HG03159 (cell line): ENCODE measurements around the gene IL27RA.

ENCODE experiments used
- ATAC-seq: cut with Tn5 transposase; IDR thresholded peaks from one replicate; pipeline ENCODE4 v1.9.1; 2021; ENCODE audit warnings: mild to moderate bottlenecking, moderate library complexity; ENCODE audit not compliant: unreplicated experiment

The IL27RA gene

DNA sequence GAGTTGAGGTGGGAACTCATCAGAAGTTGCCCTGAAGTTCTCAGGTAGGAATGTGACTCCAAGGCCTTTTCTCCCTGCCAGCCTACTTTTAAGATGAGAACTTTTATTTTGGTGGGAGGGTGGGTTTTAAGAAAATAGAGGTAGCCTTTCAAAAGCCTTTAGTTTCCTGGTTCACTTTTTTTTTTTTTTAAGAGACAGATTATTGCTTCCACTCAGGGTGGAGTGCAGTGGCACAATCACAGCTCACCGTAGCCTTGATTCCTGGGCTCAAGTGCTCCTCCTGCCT, 51.1 kb downstream of the IL27RA start:
- no peak for ATAC-seq

DNA sequence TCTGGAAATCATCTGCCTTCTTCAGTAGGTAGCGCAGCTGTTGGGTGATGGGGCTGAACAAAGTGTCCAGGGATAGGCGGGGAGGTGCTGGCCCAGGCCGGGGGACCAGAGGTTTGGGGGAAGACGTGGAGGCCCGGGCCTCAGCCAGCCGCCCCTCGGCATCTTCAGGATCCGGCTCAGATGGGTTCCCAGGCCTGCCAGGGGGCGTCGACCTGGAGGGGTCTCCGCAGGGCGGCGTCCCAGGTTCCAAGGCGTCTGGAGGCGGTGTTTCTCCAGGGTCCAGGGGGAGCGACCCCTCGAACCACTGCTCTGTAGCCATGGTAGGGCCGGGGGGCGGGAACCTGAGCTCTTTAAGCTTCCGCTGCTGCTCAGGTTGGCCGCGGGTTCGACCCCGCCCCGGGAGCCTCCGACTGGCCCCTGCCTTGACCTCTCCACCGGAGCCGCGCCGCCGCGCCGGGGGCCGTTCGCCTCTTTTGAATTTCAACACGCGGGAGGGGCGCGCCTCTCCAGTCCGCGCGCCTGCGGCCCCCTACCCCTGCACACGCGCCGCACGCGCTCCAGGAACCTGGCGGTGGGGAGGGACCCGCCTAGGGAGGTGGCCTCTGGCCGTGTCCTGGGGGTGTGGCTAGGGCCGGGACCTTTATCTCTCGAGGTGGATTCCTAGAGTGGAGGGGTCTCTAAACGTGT, 53.9 kb downstream of the IL27RA start, which contains the start of gene C19orf67:
Gene C19orf67 (minus strand): TSS at position 475 of the 687 bp plus-strand sequence. CDS start 156 bp downstream, at position 319.
- no peak for ATAC-seq

DNA sequence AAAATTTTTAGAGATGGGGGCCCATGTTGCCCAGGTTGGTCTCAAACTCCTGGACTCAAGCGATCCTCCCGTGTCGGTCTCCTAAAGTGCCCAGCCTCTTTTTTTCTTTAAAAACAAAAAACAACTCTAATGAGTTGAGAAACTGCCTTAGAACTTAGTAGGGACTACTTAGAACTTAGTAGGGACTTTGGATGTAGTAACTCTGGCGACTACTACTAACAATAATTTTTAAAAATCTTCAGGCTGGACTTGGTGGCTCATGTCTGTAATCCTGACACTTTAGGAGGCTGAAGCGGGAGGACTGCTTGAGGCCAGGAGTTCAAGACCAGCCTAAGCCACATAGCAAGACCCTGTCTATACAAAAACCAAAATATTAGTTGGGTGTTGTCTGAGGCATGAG, 54.5 kb downstream of the IL27RA start:
- ATAC-seq: no peak

DNA sequence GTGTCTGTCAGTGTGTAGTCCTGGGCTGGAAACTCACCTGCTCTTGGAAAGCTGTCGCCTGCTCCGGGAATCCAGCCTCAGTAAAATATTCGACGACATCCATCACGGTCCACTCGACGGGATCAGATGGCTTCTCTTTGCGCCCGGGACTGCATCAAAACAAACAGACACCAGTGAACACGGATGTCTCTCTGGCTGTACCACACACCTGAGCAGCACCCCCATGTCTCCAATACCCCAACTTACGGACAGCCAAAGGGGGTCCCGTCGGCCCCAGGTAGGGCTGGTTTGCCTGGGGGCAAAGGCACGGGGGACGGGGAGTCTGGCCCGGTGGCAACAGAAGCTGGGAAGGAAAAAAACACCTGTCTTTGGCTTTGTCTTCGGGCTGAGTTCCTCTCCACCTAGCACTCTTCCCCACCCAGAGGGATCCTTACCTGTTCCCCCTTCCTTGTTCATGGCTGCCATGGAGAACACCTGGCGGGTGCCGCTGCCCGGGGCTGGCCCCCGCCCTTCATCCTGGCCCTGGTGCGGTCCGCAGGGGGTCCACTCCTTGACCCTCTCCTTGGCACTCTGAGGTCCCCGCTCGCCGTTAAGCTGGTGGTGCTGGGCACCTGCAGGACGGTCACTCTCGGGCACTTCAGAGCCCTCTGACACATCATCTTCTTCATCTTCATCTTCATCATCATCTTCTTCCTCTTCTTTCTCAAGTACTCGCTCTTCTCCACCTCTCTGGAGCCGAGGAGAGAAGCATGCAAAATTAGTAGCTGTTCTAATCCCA, 57.3 kb downstream of the IL27RA start:
- ATAC-seq: no peak

DNA sequence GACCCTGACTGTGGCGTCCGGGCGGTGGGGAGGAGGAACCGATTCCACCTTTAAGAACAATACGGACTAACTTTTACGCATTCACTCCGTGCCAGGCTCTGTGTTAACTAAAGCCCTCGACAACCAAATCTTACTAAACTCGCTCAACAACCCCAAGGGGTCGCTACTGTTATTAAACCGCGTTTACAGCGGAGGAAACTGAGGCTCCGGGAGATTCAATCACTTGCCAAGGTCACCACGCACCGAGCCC, 57.8 kb downstream of the IL27RA start:
- ATAC-seq: no peak

DNA sequence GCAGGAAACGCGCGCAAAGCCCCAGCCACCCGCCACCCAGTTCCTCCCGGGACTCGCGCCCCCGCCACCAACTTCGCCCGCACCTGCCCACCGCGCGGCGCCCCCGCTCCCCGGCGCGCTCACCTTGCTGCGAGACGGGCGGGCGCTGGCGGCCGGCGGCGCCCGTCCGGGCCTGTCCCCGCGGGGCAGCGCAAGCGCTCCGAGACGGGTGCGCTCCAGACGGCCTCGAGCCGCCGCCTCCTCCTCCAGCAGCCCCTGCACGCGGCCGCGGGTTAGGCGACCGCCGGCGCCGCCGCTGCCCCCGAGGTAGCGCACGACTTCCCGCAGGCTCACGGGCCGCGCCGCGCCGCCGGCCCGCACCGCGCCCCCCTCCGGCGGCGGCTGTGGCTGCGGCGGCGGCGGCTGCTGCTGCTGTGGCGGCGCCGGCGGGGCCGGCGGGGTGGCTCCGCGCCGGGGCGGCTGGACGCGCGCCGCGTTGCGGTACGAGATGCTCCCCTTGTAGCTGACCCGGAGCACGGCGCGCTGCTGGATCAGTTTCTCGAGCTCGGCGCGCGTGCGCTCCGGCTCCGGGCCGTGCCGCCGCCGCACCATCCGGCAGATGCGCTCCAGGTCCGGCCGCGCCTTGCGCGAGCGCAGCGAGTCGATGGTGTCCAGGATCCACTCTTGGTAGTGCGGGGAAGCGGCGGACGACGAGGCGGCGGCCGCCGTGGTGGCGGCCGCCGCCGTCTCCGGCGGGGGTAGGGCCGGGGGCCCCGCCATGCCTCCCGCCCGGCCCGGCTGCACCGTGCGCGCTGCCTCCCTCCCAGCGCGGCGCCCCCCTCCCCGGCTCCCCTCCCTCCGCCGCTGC, 58.3 kb downstream of the IL27RA start:
- ATAC-seq: peak; percentile 17

DNA sequence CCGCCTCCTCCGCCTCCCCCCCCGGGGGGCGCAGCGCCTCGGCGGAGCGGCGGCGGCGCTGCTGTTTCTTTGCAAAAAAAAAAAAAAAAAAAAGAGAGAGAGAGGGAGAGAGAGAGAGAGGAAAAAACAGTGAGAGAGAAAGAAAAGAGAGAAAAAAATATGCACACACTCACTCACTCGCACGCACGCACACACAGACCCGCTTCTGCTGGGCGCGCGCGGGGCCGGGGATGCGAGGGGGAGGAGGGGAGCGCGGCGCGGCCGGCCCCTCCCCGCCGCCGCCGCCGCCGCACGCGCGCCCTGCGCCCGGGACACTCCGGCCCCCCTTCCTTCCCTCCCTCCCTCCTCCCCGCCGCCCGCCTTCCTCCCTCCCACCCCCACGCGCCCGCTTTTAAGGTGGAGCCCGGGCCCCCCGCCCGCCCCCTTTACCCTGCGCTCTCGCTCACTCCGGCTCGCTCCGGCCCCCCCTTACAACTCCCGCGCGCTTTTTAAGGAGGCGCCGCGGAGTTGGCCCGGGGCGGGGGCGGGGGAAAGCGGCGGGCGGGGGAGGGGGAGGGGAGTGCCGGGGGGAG, 59.0 kb downstream of the IL27RA start, which contains the start of gene SAMD1:
Gene SAMD1 (minus strand): TSS at position 243 of the 572 bp plus-strand sequence.
- peak; percentile 40 for ATAC-seq

DNA sequence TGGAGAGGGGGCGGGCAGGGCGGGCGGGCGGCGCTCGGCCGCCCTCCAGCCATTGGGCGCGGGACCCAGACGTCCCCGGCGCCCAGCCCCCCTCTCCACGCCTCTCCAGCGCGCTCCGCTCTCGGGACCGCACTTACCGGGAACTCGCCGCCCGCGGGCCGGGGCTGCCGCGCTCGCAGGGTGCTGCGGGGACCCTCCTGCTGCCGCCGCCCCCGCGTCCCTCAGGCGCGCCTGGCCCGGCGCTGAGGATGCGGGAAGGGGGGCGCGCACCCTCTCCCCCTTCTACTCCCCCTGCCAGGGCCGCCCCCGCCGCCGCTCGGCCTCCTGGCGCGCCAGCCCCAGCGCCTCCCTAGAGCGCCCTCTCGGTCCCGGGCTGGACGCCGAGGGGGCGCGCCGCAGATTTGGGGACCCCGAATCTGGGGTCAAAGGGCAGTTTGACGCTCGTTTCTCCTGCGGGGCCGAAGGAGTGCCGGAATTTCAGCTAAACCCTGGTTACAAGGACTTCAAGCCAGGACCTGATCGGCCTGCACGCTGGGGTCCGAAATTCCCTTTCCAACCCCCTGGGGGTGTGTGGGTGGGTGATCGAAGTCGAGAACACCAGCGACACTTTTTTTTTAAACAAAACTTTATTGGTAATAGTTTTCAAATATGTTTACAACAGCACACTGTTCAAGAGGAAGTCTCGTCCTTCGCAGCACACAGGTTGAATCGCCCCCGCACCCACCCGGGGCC, 59.7 kb downstream of the IL27RA start:
- peak; percentile 47 for ATAC-seq

DNA sequence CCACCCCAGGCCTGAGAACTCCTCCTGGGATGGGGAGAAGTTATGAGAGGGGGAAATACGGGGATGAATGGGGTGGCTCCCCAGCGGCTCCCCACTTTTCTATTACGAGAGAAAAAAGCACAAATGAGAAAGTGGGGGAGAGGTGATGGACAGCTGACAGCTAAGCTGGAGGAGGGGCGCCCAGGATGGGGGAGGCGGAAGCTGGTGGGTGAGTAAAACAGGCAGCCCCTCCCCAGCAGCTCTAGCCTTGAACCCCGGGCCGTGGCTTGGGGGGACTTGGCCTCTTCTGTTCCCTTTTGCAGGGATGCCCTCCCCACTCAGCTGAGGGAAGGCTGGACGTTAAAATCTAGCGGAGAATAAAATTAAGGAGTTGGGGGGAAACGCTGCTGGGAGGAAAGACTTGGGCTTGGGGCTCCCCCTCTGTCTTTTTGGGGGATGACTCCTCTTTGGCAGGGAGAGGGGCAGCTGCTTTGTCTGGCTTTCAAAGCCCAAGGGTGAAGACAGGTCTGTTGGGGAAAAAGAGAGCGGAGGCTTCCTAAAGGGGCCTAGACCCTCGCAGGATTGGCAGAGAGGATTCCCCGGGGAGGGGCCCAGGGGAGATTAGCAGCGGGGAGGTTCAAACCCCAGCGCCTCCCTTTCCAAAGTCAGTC, 60.4 kb downstream of the IL27RA start:
- peak; percentile 5 for ATAC-seq

DNA sequence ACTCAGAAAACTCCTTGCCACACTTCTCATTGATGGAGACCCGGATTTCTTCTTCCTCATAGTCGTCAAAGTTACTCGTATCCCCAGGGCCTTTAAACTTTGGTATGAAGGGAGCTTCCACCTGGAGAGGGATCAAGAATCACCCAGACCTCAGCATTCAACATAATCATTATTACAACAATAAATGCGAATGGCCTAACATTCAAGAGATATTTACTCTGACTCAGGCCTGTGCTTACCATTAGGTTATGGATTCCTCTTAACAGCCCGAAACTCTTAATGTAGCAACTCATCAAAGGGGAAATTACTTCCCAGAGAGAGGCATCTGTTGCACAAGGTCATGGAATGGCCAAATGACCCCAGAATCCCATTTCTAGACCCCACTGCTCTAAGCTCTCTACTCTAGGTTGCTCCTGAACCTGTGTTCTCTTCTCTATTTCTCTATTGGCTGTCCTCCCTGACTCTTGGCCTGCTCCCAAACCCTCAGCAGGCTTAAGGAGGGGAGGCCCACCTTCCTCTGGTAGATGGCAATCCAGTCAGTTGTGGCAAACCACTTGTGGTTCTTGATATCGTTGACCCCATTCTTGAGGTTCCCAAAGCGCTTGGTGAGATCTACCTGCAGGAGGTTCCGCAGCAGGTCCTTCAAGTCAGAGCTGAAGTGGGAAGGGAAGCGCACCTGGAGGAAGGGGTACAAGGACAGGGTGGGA, 61.7 kb downstream of the IL27RA start:
- ATAC-seq: no peak

DNA sequence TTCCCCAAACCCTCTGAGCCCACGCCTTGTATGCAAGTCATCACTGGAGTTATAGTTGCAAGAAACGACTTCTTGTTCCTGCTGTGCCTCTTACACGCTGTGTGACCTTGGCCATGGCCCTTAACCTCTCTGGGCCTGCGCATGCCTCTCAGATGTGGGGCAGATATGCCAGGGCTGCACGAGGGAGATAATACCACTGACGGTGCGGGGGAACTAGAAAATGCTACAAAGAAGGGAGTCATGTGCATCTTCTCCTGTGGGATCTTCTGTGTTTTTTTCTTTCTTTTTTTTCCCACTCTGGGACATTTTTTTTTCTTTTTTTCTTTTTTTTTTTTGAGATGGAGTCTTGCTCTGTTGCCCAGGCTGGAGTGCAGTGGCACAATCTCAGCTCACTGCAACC, 63.3 kb downstream of the IL27RA start:
- ATAC-seq: no peak

DNA sequence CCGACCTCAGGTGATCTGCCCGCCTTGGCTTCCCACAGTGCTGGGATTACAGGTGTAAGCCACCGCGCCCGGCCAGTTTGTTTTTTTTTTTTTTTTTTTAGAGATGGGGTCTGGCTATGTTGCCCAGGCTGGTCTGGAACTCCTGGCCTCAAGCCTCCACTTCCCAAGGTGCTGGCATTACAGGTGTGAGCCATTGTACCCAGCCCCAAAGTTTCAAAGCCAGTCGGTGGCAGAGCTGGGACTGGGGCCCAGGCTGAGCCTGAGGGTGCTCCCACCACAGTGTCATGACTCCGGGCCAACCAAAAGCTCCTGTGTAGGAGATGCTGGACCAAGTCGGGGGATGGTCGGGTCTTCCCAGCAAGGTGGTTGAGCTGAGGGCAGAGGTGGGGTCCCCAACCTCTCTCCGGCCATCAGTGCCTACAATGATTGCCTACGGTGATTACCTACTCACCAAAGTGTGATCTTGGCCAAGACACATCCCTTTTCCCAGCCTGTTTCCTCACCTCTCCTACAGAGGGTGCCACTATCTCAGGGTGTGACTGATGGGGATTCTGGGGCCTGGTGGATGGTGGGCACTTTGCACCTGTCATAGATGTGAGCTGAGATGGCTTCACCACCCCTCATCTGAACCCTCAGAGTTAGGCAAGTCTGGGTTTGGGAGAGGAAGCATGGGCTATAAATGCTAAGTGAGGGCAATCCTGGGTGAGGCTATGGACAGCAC, 64.9 kb downstream of the IL27RA start:
- no peak for ATAC-seq

DNA sequence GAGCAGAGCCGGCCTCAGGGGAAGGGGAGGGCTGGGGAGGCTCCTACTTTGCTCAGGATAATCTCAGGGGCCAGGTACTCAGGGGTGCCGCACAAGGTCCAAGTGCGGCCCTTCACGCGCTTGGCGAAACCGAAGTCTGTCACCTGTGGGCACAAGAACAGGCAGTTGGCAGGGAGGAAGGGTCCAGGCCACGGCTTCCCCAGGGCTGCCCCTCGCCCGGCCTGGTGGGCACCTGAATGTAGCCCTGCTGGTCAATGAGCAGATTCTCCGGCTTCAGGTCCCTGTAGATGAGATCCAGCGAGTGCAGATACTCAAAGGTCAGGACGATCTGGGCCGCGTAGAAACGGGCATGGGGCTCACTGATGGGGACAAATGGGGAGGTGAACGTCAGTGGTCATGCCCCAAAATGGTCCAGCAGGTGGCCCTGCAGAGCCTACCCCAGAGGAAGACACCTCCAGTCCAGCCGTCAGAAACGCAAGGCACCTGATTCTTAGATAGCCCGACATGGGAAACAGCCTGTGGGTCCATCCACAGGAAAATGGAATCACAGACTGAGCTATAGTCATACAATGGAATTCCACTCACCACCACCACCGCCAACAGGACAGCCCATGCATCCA, 66.1 kb downstream of the IL27RA start:
- no peak for ATAC-seq

DNA sequence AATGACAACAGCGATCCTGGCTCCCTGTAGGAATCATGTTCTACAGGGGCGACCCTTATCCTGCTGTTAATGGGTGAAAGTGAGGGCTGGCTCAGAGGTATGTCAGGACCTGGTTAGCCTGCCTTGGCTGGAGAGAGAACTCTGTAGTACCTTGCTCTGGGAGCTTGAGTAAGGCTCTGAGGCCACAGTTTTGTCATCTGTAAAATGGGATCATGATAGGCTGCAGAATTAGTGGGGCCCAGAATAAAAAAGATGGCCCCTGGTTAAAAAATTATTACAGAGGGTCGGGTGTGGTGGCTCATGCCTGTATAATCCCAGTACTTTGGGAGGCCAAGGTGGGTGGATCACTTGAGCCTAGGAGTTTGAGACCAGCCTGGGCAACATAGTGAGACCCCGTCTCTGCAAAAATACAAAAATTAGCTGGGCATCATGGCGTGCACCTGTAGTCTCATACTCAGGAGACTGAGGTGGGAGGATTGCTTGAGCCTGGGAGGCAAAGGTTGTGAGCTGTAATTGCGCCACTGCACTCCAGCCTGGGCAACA, 69.5 kb downstream of the IL27RA start:
- no peak for ATAC-seq

DNA sequence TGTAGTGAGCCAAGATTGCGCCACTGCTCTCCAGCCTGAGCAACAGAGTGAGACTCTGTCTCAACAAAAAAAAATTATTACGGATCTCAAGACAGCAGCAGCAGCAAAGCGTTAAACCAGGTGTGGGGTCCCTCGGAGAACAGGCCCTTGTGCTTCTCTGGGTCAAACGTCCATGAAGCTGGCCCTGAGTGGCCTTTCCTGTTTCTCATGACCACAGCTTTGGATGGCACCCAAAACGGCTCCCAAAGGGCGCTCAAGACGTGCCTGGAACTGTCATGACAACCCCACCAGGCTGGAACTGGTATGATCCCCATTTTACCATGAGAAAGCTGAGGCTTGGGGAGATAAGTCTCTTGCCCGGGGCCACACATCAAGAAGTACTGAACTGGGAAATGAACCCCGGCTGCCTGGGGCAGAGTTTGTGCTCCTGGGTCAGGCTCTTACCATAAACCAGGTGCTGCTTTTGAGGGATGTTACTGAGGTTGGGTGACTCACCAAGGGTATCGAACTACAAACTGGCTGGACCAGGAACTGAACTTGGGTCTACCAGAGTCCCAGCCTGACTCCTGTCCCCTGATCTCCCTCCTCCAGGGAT, 70.6 kb downstream of the IL27RA start:
- no peak for ATAC-seq

DNA sequence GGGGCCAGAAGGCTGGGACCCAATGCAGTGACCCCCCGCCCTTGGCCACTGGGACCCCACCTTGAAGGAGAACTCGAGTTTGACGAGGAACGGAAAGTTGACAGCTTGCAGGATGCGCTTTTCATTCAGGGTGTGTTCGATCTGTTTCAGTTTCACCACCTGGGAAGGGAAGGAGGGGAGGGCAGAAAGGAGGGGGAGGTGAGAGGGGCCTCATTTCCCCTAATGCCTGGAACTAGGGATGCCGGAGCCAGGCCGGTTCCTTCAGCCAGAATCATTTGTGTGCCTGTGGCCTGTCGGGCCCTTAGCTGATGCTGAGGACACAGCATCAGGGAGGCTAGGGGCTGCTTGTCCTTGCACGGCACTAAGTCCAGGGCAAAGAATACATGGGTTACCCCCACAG, 71.2 kb downstream of the IL27RA start:
- no peak for ATAC-seq
